ENCODE measurements around the gene NINJ1. TPM values are rescaled to one million over a fixed set of nuclear protein-coding genes. Genes with fewer than 3 reads are reported as not detected.

The NINJ1 gene
- total and polyA plus RNA-seq, 2 donors (not counting 1 experiment from before 2014, with no cell fraction given) = 8.3 to 13.2 TPM

DNA sequence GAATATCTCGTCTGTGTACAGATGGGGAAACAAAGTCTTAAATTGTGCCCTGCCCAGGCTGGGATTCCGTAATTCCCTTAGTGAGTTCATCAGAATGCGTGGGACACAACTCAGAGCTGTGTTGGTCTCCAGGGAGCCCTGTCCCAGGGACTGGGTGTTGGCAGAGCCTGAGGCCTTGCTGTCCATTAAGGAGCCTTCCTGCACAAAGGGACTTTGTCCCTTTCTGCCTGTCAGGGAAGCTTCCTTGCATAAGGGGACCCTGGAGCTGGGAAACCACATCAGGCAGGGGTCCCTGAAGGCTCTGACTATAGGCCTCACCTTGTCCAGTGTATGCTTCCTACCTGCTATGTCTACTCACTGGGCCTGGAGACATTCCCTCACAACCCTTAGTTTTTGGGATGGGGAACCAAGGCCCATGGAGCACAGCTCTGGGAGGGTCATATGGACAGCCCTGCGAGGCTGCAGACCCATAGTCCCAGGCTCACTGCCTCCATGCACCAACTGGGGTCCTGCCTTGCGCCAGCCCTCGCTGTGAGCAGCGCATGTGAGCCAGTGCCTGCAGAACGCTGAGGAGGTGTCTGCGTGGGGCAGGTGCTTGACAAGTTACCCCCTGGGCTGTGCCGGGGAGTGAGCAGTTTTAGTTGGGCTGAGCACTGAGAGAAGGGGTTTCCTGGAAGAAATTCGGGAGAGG, 36.4 kb downstream of the NINJ1 start:
- ChIA-PET POLR2A (interaction anchor here (1.5 kb wide), 1 partner anchor 134 kb away, joined by 6 read pairs; no protein-coding TSS in a partner anchor), CTCF (interaction anchor here (0.8 to 4.7 kb wide), 5 partner anchors 9 to 140 kb away, joined by 3 to 25 read pairs (median 5); no protein-coding TSS in a partner anchor)
- TF ChIP-seq EZH2 (IDR thresholded peaks at IDR 0.05; ENCODE audit: borderline replicate concordance, insufficient read depth, low read depth, low read length, poor library complexity, severe bottlenecking) (no peak), CTCF (IDR thresholded peaks at IDR 0.05) (no peak)
- ATAC-seq (ENCODE audit: low read depth) = no peak
- H3K9ac ChIP-seq (ENCODE audit: low read length) = peak overlapping the region; percentile 86
- H3K27ac ChIP-seq (ENCODE audit: low read length in 2 of 2) = peak overlapping the region; percentile 5 to 23
- peak; percentile 44 for DNase-seq
- H3K4me3 ChIP-seq (ENCODE audit: control extremely low read depth in 1 of 5, extremely low read depth in 1 of 5, insufficient read depth in 1 of 5, low read depth in 2 of 5, low read length in 4 of 5) = peak overlapping the region in 1 of 5 experiments; percentile 70
- WGBS (ENCODE audit: insufficient coverage) = 61% methylated on average over 11 of the region's 11 CpGs
- intact Hi-C loops (cut with micrococcal nuclease) = loop anchor here (5.0 to 10.0 kb wide), 2 partner anchors 95 to 983 kb away; partner anchors contain the start of gene SPTLC1
- H3K4me1 Mint-ChIP-seq = peaks cover 58% of the 10 kb centered on the region
- no peaks in the 10 kb centered on the region for H3K27me3 ChIP-seq (replicated peaks in 1 of 4; ENCODE audit: control extremely low read depth in 1 of 4, control insufficient read depth in 3 of 4, insufficient read depth in 4 of 4, low read length in 3 of 4)
- H3K4me2 ChIP-seq (replicated peaks; ENCODE audit: low read depth, low read length, poor library complexity, severe bottlenecking) = peak overlapping the region; percentile 76
- peaks cover 9% of the 10 kb centered on the region for H4K20me1 ChIP-seq (ENCODE audit: control insufficient read depth, insufficient read depth, low read length, poor library complexity, severe bottlenecking)
- H3K9me3 Mint-ChIP-seq (ENCODE audit: insufficient read depth) = no peaks in the 10 kb centered on the region
- H3K27ac Mint-ChIP-seq = peak overlapping the region; percentile 83
- peaks cover 49 to 61% of the 10 kb centered on the region in 2 donors for H3K4me1 ChIP-seq (ENCODE audit: control insufficient read depth in 2 of 2, insufficient read depth in 2 of 2, low read length in 2 of 2)
- peaks cover 36% of the 10 kb centered on the region for H3K79me2 ChIP-seq (ENCODE audit: control insufficient read depth, insufficient read depth, low read length)
- peak overlapping the region; percentile 49 for H2AFZ ChIP-seq (ENCODE audit: insufficient read depth, low read depth, low read length, poor library complexity, severe bottlenecking)
- peak overlapping the region; percentile 87 for H3K4me3 Mint-ChIP-seq
- H3K9me3 ChIP-seq (ENCODE audit: control extremely low read depth in 1 of 3, control insufficient read depth in 2 of 3, insufficient read depth in 1 of 3, low read length in 2 of 3) = no peaks in the 10 kb centered on the region
- no peaks in the 10 kb centered on the region for H3K27me3 Mint-ChIP-seq
- no peaks in the 10 kb centered on the region for H3K36me3 ChIP-seq (replicated peaks in 1 of 2; ENCODE audit: control extremely low read depth in 1 of 2, control insufficient read depth in 1 of 2, extremely low read depth in 1 of 2, insufficient read depth in 2 of 2, low read length in 1 of 2)
